ENCODE results near the gene RTL5. TPM values are rescaled to one million over a fixed set of nuclear protein-coding genes. Genes with fewer than 3 reads are reported as not detected.
A peak's percentile ranks its signal among the peaks of the same experiment; 100 is the strongest.

The RTL5 gene
- total and polyA plus RNA-seq, 2 experiments from 2014 or later = 2.5 to 2.6 TPM

DNA sequence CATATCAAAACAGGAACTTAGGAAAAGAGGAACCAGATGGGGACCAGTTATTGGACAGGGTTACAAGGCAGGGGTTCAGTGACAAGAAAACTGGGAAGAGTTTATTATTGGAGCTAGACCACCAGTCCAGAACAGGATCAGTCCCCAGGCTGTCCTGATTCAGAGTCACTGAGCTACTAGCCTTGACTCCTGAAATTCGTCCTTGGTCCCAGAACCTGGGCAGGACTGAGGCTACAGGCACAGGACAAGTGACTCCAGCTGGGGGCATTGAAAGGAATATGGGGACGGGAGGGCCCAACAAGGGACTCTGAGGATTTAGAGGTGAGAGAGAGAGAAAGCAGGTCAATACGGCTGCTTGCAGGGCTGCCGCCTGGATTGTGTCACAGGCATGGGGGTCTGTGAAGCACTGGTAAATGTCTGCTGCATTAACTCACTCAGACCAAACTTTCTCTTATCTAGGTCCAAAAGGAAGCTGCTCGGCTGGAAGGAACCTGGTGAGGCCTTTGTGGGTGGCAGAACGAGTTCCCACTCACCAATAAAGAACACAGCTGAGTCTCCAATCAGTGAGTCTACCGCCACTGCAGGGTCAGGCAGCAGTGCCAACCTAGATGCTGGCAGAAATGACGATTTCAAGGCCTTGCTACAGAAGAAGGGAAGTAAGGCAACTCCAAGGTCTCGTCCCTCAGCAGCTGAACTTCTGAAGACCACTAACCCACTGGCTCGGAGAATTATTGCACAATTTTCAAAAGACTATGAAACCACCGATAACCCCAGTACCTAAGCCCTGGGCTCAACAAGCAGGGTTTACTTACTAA is 11.3 kb upstream of the RTL5 start:
- Histone ChIP-seq H3K27me3 (no peaks in the 10 kb centered on the region), H3K36me3 (replicated peaks; ENCODE audit: insufficient read depth, low read depth) (no peaks in the 10 kb centered on the region), H3K4me3 (no peak overlapping the region), H3K9me2 (replicated peaks; ENCODE audit: insufficient read depth) (no peaks in the 10 kb centered on the region), H3K9me3 (ENCODE audit: low read depth) (no peaks in the 10 kb centered on the region), H3K4me2 (no peak overlapping the region), H4K20me1 (ENCODE audit: insufficient read depth, poor library complexity, severe bottlenecking) (no peaks in the 10 kb centered on the region), H3K79me2 (no peaks in the 10 kb centered on the region), H3K27ac (no peak overlapping the region), H2AFZ (no peak overlapping the region), H3K4me1 (ENCODE audit: insufficient read depth) (no peaks in the 10 kb centered on the region)
- TF ChIP-seq, protein P1, sequence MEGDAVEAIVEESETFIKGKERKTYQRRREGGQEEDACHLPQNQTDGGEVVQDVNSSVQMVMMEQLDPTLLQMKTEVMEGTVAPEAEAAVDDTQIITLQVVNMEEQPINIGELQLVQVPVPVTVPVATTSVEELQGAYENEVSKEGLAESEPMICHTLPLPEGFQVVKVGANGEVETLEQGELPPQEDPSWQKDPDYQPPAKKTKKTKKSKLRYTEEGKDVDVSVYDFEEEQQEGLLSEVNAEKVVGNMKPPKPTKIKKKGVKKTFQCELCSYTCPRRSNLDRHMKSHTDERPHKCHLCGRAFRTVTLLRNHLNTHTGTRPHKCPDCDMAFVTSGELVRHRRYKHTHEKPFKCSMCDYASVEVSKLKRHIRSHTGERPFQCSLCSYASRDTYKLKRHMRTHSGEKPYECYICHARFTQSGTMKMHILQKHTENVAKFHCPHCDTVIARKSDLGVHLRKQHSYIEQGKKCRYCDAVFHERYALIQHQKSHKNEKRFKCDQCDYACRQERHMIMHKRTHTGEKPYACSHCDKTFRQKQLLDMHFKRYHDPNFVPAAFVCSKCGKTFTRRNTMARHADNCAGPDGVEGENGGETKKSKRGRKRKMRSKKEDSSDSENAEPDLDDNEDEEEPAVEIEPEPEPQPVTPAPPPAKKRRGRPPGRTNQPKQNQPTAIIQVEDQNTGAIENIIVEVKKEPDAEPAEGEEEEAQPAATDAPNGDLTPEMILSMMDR (IDR thresholded peaks at IDR 0.05; ENCODE audit: poor library complexity) = no peak
- TF ChIP-seq EZH2phosphoT487 (IDR thresholded peaks at IDR 0.05; ENCODE audit: low read depth, severe bottlenecking, unreplicated experiment) = no peak
- TF ChIP-seq EZH2 (IDR thresholded peaks at IDR 0.05; ENCODE audit: borderline replicate concordance) = no peak
- no peak for DNase-seq (ENCODE audit: low spot score)
- WGBS (ENCODE audit: low lambda C conversion rate, missing lambda C conversion rate) = 59% methylated on average over 11 of the region's 11 CpGs

DNA sequence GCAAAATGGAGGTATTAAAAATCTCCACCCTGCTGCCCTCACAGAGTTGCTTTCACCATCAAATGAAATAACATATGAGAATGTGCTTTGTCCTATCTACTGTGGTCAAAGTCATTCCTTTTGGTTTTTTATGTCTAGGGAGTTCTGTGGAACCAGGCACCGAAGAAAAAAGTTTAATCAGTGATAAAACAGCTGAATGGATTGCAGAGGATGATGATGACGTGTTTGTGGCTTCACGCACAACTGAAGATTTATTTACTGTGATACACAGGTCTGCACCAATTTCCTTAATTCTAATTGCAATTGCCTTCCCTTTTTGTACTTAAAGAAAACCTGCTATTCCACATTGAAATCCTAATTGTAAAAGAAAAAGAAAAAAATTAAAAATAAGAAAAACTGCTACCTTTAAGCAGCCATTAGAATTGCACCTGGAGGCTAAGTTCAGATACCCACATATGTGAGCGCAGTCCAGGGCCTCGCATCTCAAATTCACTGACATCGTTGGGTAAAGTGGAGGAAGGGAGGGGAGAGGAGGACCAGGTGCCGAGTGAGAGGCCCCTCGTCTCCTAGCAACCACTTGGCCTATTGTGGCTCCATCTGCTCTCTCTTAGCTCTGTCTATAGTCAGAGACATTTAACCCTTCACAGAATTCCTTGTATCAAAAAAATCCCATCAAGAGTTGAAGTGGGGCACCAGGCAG is 10.5 kb upstream of the RTL5 start:
- peak; percentile 26 for DNase-seq (ENCODE audit: low spot score)
- Histone ChIP-seq H3K4me2 (no peak overlapping the region), H3K9me3 (ENCODE audit: low read depth) (no peaks in the 10 kb centered on the region), H3K79me2 (no peaks in the 10 kb centered on the region), H4K20me1 (ENCODE audit: insufficient read depth, poor library complexity, severe bottlenecking) (no peaks in the 10 kb centered on the region), H3K27me3 (no peaks in the 10 kb centered on the region), H3K9me2 (replicated peaks; ENCODE audit: insufficient read depth) (no peaks in the 10 kb centered on the region), H3K4me3 (no peak overlapping the region), H3K36me3 (replicated peaks; ENCODE audit: insufficient read depth, low read depth) (no peaks in the 10 kb centered on the region), H2AFZ (no peak overlapping the region), H3K27ac (no peak overlapping the region), H3K4me1 (ENCODE audit: insufficient read depth) (no peaks in the 10 kb centered on the region)
- TF ChIP-seq EZH2phosphoT487 (IDR thresholded peaks at IDR 0.05; ENCODE audit: low read depth, severe bottlenecking, unreplicated experiment) (no peak), EZH2 (IDR thresholded peaks at IDR 0.05; ENCODE audit: borderline replicate concordance) (no peak)
- TF ChIP-seq, protein P1 (IDR thresholded peaks at IDR 0.05; ENCODE audit: poor library complexity) = no peak
- 52% methylated on average over 8 of the region's 8 CpGs for WGBS (ENCODE audit: low lambda C conversion rate, missing lambda C conversion rate)

DNA sequence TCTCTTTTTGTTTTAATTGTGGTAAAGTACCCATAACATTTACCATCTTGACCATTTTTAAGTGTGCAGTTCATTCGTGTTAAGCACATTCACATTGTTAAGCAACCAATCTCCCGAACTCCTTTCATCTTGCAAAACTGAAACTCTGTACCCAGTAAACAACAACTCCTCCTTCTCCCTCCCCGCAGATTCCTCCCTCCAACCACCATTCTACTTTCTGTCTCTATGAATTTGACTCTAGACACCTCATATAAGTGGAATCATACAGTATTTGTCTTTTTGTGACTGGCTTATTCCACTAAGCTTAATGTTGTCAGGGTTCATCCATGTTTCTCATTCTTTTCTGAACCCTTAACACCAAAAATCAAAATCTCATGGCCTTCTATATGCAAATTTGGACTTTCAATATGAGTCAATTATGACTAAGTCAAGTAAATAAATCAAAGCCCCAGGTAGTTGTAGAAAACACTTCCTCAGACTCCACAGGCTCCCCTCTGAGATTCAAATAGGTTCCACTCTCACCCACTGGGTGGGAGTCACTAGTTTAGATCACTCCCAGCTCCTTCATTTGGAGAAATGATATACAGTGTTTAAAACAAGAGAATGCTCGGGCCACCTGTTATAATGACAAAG is 9.8 kb upstream of the RTL5 start:
- Histone ChIP-seq H3K4me1 (ENCODE audit: insufficient read depth) (no peaks in the 10 kb centered on the region), H3K9me3 (ENCODE audit: low read depth) (no peaks in the 10 kb centered on the region), H3K27me3 (no peaks in the 10 kb centered on the region), H3K79me2 (no peaks in the 10 kb centered on the region), H3K27ac (no peak overlapping the region), H4K20me1 (ENCODE audit: insufficient read depth, poor library complexity, severe bottlenecking) (no peaks in the 10 kb centered on the region), H3K4me3 (no peak overlapping the region), H3K36me3 (replicated peaks; ENCODE audit: insufficient read depth, low read depth) (no peaks in the 10 kb centered on the region), H3K4me2 (no peak overlapping the region), H2AFZ (no peak overlapping the region), H3K9me2 (replicated peaks; ENCODE audit: insufficient read depth) (no peaks in the 10 kb centered on the region)
- 62% methylated on average over 4 of the region's 4 CpGs for WGBS (ENCODE audit: low lambda C conversion rate, missing lambda C conversion rate)
- TF ChIP-seq EZH2phosphoT487 (IDR thresholded peaks at IDR 0.05; ENCODE audit: low read depth, severe bottlenecking, unreplicated experiment) = no peak
- TF ChIP-seq, protein P1 (IDR thresholded peaks at IDR 0.05; ENCODE audit: poor library complexity) = no peak
- TF ChIP-seq EZH2 (IDR thresholded peaks at IDR 0.05; ENCODE audit: borderline replicate concordance) = no peak
- no peak for DNase-seq (ENCODE audit: low spot score)
